Left hindlimb (tissue), 1 donor: ENCODE data around the gene LBX2.

Source experiments
- DNase-seq: peaks from one replicate; pipeline ENCODE4 v3.0.0-alpha.2; 2018

LBX2 gene

DNA sequence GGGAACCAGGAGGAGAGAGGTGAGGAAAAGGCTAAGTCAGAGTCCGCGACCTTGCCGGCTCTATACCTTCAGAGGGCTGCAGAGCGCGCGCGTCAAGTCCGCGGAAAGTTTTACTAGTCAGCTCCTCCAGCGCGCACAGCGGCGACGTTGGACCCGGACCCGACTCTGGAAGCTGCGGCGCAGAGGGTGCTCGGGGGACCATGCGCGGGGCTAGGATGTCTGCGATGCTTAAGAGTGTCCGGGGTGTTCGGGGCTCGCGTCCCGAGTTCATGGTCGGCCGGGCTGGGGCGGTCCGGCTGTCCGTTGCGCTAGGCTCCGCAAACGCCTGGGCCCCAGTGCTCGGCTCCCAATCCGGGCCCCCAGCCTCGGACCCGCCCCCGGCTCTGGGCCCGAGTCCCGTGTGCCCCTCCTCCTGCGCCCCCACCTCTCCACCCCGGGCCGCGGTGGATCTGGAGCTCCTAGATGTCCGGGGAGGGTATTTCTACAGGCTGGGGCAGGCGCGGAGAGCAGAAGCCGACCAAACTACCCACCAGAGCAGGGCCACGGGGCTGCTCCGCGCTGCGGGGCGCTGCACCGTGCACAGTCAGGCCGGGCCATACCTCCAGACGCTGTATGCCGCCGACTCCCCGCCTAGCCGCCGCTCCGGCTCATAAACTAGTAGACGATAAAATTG lies at the start of gene LBX2:
Gene LBX2, minus strand, starts transcription at position 337 of the 673 bp plus-strand sequence. Its CDS starts 66 bp downstream, at position 271.
- peak; percentile 58 for DNase-seq

GRCh38 chr2:74548285-74548899 lies 49.0 kb upstream of the LBX2 start:
- no peak for DNase-seq

DNA sequence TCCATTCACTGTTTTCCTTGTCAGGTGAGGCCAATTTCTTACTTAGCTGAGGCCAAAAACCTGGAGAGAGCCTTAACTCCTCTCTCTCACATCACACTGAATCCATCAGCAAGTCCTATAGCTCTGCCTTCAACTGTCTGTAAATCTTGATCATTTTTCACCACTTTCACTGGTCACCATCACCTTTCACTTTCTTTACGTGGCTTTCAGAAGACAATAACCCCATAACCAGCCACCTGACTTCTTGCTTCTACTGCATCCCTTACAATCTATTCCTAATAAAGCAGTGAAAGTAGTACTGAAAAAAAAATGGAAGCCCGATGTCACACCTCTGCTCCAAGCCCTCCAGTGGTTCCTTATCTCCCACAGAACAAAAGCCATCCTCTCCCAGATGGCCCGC lies 46.6 kb upstream of the LBX2 start:
- DNase-seq, result no peak

GRCh38 chr2:74544634-74545033 lies 45.2 kb upstream of the LBX2 start:
- DNase-seq, result no peak

DNA sequence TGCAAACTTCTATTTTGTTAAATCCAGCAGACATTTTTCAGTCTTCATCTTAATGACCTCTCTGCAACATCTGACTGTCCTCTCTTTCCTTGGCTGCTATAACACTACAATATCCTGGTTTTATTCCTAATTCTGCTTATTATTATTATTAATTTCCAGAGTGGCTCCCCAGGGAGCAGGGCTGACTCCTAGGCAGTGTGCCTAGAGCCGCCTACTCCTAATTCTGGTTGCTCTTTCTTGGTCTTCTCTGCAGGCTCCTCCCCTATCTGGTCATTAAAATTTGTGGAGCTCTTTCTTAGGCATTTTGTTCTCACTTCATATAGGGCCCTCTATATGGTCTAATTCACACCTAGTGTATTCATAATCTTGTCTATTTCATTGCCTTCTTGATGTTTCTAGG lies 43.6 kb upstream of the LBX2 start:
- no peak for DNase-seq

- no peak for DNase-seq
Observed at GRCh38 chr2:74540291-74540690, 40.9 kb upstream of the LBX2 start.

GRCh38 chr2:74538881-74539339 lies 39.5 kb upstream of the LBX2 start:
- DNase-seq, result no peak

DNA sequence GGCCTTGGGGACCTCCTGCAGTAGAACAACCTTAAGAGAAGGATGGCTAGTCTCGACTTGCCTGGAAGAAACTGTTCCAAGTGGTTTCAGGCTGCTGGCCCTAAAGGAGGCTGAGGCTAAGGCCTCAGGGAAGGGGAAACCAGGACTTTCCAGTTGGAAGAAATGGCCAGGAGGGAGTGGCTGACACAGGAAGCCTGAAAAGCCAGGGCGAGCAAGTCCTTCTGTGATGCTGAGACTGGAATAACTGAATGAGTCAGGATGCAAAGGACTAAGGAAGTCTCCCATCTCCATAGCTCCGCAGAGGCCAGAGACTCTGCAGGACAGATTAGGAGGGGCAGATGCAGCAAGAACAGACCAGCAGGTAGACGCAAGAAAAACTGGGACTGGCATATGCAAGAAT lies 37.7 kb upstream of the LBX2 start:
- DNase-seq, result no peak

DNA sequence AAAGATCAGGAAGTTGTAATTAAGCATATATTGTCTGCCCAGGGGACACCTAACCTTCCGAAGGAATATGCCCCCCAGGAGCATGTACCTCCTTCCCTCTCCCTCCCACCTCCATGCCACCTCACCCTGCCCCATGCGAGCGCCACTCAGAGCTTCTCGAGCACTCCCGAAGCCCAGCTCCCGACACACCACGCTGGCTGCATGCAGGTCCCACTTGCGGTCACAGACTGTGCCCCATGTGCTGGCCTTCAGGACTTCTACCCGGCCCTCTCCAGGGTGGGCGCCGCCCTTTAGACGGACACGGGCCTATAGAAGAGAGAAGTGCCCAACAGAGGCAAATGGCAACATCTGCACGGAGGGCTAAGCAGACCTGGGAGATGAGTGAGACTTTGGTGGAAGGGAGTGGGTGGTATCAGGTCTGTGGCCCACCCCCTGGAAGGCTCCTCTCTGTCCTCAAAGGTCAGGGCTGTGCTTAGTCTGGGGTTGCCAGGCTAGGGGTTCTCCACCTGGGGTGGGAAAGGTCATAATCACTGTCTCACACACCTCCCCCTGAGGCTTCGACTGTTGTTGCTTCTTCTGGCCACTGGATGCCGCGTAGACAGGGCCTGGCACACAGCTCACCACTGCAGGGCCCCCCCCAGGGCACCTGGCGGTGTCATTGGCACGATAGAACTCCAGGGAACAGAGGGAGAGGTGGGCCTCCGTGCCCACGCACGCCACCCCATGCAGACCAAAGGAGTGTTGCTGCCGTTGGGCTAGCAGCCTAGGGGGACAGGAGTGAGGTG lies 37.0 kb upstream of the LBX2 start:
- no peak for DNase-seq

DNA sequence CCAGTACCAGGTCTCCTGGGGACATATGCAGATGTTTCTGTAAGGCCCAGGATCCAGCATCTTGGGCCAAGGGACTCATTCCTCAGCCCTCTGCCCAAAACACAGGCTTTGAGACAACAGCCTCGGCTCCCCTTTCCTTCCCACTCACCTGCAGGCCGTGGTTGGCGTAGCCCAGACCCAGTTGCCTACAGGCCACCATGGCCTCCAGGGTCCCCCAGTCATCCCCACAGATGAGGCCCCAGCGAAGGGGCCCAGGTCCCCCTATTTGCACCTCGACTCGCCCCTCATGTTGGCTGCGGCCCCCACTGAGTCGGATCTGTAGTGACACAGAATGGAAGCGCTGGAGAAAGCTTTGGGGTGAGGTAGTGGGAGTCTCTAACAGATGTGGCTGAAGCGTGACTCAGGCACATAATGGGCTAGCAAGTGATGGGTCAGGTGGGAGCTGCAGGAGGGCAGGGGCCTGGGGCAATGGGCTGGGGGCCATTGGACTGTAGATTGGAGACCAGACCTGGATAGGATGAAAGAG lies 36.1 kb upstream of the LBX2 start:
- no peak for DNase-seq

GRCh38 chr2:74534411-74534810 lies 35.0 kb upstream of the LBX2 start:
- DNase-seq, result no peak

DNA sequence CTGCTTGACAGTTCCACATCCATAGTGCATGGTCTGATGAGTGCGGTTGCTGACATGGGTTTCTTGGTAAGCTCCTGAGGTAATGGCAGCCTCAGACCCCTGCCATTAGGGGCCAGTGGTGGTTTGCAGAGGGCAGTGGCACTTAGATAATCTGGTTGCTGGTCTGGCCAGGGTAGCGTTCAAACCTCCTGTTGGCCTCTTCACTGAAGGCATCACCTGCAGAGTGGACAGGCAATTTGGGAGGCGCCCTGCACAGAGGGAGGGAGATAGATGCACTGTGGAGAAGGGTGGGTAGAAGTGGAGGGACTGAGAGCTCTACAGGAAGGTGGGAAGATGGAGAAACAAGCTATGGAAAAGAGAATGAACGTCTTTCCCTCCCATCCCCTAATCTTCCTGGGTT lies 34.1 kb upstream of the LBX2 start:
- no peak for DNase-seq

GRCh38 chr2:74532222-74532621 lies 32.8 kb upstream of the LBX2 start:
- no peak for DNase-seq

GRCh38 chr2:74531666-74532065 lies 32.3 kb upstream of the LBX2 start:
- DNase-seq, result no peak

- no peak for DNase-seq
Observed at GRCh38 chr2:74530239-74531187, 31.1 kb upstream of the LBX2 start.

- peak; percentile 99 for DNase-seq
Observed at GRCh38 chr2:74529357-74530238, 30.2 kb upstream of the LBX2 start, which contains the start of the genes AUP1 and HTRA2. Gene AUP1 (minus strand): TSS chr2:74529706. CDS start chr2:74529629, 77 bp downstream. Gene HTRA2 (plus strand): TSS chr2:74529933. CDS start chr2:74530007, 74 bp downstream.

- no peak for DNase-seq
Observed at GRCh38 chr2:74528600-74529356, 29.4 kb upstream of the LBX2 start.

DNA sequence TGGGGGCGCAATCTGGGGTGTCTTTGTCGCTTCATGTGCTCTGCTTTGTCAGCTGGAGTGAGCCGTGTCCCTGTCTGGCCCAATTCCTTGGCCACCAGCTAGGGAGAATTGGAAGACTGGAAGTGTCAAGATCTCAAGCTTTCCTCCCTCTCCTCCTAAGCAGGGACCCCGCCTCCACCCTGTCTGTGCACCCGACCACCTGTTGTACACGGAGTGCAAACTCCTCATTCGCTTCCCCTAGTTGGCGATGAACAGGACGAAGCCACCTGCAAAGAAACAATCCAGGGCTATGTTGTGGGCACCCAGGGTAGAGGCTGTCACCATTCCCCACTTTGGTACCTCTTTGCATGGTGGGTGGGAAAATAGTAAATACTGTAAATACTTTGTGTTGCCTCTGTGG lies 28.3 kb upstream of the LBX2 start:
- no peak for DNase-seq

- DNase-seq, result no peak
Observed at GRCh38 chr2:74526649-74527230, 27.3 kb upstream of the LBX2 start.
